HEK293T (cell line): ENCODE results near the gene PRKG1.

Experiments
- CTCF ChIA-PET: fragments of 350-600 bp; formaldehyde crosslinking; extraction: SDS; loops from one replicate; lab custom pipeline; 2021; ENCODE audit warnings: antibody characterized with exemption, inconsistent platforms; lab: Yijun Ruan, JAX
- POLR2A ChIA-PET: fragments of 350-600 bp; formaldehyde crosslinking; extraction: SDS; loops from one replicate; lab custom pipeline; 2020; ENCODE audit warnings: antibody characterized with exemption, inconsistent platforms; lab: Yijun Ruan, JAX
- DNase-seq: peaks from one replicate; pipeline ENCODE4 v3.0.0; 2012; ENCODE audit warnings: mixed read lengths; ENCODE audit errors: extremely low spot score
- ARNT ChIP-seq: fragments of 450-650 bp; IDR thresholded peaks from 2 replicates; pipeline ENCODE4 v1.6.1; 2017; ENCODE audit warnings: mild to moderate bottlenecking
- BHLHE40 ChIP-seq: fragments of 450-650 bp; IDR thresholded peaks from 2 replicates; pipeline ENCODE4 v1.6.1; 2016; ENCODE audit warnings: mild to moderate bottlenecking, moderate library complexity, borderline replicate concordance
- CTBP1 ChIP-seq: fragments of 450-650 bp; IDR thresholded peaks from 2 replicates; pipeline ENCODE4 v1.6.1; 2016; ENCODE audit warnings: borderline replicate concordance
- ELF4 ChIP-seq: fragments of 450-650 bp; IDR thresholded peaks from 2 replicates; pipeline ENCODE4 v1.6.1; 2017; ENCODE audit warnings: antibody characterized with exemption
- FOXA1 ChIP-seq: fragments of 450-650 bp; IDR thresholded peaks from 2 replicates; pipeline ENCODE4 v1.6.1; 2016; ENCODE audit warnings: mild to moderate bottlenecking
- FOXK2 ChIP-seq: fragments of 450-650 bp; IDR thresholded peaks from 2 replicates; pipeline ENCODE4 v1.6.1; 2016; ENCODE audit warnings: mild to moderate bottlenecking
- FOXM1 ChIP-seq: fragments of 450-650 bp; IDR thresholded peaks from 2 replicates; pipeline ENCODE4 v1.6.1; 2017; ENCODE audit warnings: mild to moderate bottlenecking, borderline replicate concordance
- HDGF ChIP-seq: fragments of 450-650 bp; IDR thresholded peaks from 2 replicates; pipeline ENCODE4 v1.6.1; 2017; ENCODE audit warnings: antibody characterized with exemption, borderline replicate concordance
- L3MBTL2 ChIP-seq: fragments of 450-650 bp; conservative IDR thresholded peaks from 2 replicates; pipeline ENCODE4 v1.6.1; 2016; ENCODE audit warnings: mild to moderate bottlenecking
- LEF1 ChIP-seq: fragments of 450-650 bp; IDR thresholded peaks from 2 replicates; pipeline ENCODE4 v1.6.1; 2017; ENCODE audit warnings: mild to moderate bottlenecking, borderline replicate concordance
- NFRKB ChIP-seq: fragments of 450-650 bp; IDR thresholded peaks from 2 replicates; pipeline ENCODE4 v1.6.1; 2016; ENCODE audit warnings: mild to moderate bottlenecking, moderate library complexity
- PKNOX1 ChIP-seq: fragments of 450-650 bp; IDR thresholded peaks from 2 replicates; pipeline ENCODE4 v1.6.1; 2016
- SP1 ChIP-seq: fragments of 450-650 bp; IDR thresholded peaks from 2 replicates; pipeline ENCODE4 v1.6.1; 2017
- SUZ12 ChIP-seq: fragments of 450-650 bp; IDR thresholded peaks from 2 replicates; pipeline ENCODE4 v1.6.1; 2016; ENCODE audit warnings: mild to moderate bottlenecking
- TARDBP ChIP-seq: fragments of 450-650 bp; IDR thresholded peaks from 2 replicates; pipeline ENCODE4 v1.6.1; 2016
- ZNF384 ChIP-seq: fragments of 450-650 bp; IDR thresholded peaks from 2 replicates; pipeline ENCODE4 v1.6.1; 2016

The PRKG1 gene

GRCh38 chr10:51643734-51644133, 569.4 kb downstream of the PRKG1 start:
- TF ChIP-seq SUZ12 = no peak
- no peak for TF ChIP-seq ZNF384
- no peak for TF ChIP-seq TARDBP
- TF ChIP-seq PKNOX1 = no peak
- ChIA-PET CTCF (no interaction called here), POLR2A (no interaction called here)
- no peak for DNase-seq

- POLR2A ChIA-PET = no interaction called here
- CTCF ChIA-PET = no interaction called here
- no peak for TF ChIP-seq HDGF
- no peak for TF ChIP-seq NFRKB
- TF ChIP-seq ELF4 = no peak
- no peak for TF ChIP-seq ARNT
- no peak for TF ChIP-seq FOXM1
- TF ChIP-seq LEF1 = no peak
- no peak for TF ChIP-seq CTBP1
- no peak for TF ChIP-seq FOXA1
- no peak for TF ChIP-seq PKNOX1
- TF ChIP-seq ZNF384 = no peak
- TF ChIP-seq FOXK2 = no peak
- TF ChIP-seq SP1 = no peak
- no peak for TF ChIP-seq L3MBTL2
- TF ChIP-seq TARDBP = no peak
- TF ChIP-seq BHLHE40 = no peak
- no peak for TF ChIP-seq SUZ12
- no peak for DNase-seq
These were observed 574.8 kb downstream of the PRKG1 start for GRCh38 chr10:51649064-51649463.

- POLR2A ChIA-PET = no interaction called here
- DNase-seq = no peak
- CTCF ChIA-PET = no interaction called here
- TF ChIP-seq ARNT (no peak), LEF1 (no peak), CTBP1 (no peak), FOXK2 (no peak)
These were observed 576.8 kb downstream of the PRKG1 start for GRCh38 chr10:51651063-51651462.

- TF ChIP-seq SP1 = no peak
- no peak for TF ChIP-seq ARNT
- no peak for TF ChIP-seq NFRKB
- no peak for TF ChIP-seq HDGF
- TF ChIP-seq SUZ12 = no peak
- TF ChIP-seq CTBP1 = no peak
- TF ChIP-seq L3MBTL2 = no peak
- TF ChIP-seq ELF4 = no peak
- TF ChIP-seq LEF1 = no peak
- no peak for TF ChIP-seq FOXK2
- no peak for TF ChIP-seq ZNF384
- no peak for TF ChIP-seq TARDBP
- no peak for TF ChIP-seq FOXA1
- TF ChIP-seq BHLHE40 = no peak
- no peak for DNase-seq
- POLR2A ChIA-PET = no interaction called here
- CTCF ChIA-PET = interaction anchor here (0.7 kb wide), 1 partner anchor 9 kb away, joined by 3 read pairs; no protein-coding TSS in a partner anchor
These were observed 578.7 kb downstream of the PRKG1 start for GRCh38 chr10:51653025-51653424.

GRCh38 chr10:51654918-51655317, 580.6 kb downstream of the PRKG1 start:
- CTCF ChIA-PET = no interaction called here
- POLR2A ChIA-PET = no interaction called here
- TF ChIP-seq SP1 (no peak), PKNOX1 (peak; percentile 47; the same call in 1 of the 2 replicates), ZNF384 (no peak), FOXA1 (no peak), NFRKB (no peak), ELF4 (no peak)
- no peak for DNase-seq

- CTCF ChIA-PET = no interaction called here
- POLR2A ChIA-PET = no interaction called here
- no peak for DNase-seq
- TF ChIP-seq L3MBTL2 = no peak
- TF ChIP-seq FOXK2 = no peak
- no peak for TF ChIP-seq SUZ12
- TF ChIP-seq BHLHE40 = no peak
- no peak for TF ChIP-seq SP1
These were observed 582.2 kb downstream of the PRKG1 start for GRCh38 chr10:51656503-51656902.

- CTCF ChIA-PET = no interaction called here
- no peak for TF ChIP-seq FOXA1
- no peak for TF ChIP-seq SP1
- TF ChIP-seq ZNF384 = no peak
- TF ChIP-seq ARNT = no peak
- no peak for TF ChIP-seq L3MBTL2
- TF ChIP-seq TARDBP = no peak
- no peak for TF ChIP-seq ELF4
- TF ChIP-seq SUZ12 = no peak
- TF ChIP-seq FOXK2 = no peak
- no peak for TF ChIP-seq PKNOX1
- no peak for TF ChIP-seq BHLHE40
- no peak for TF ChIP-seq HDGF
- no peak for TF ChIP-seq NFRKB
- TF ChIP-seq LEF1 = no peak
- no peak for TF ChIP-seq FOXM1
- TF ChIP-seq CTBP1 = no peak
These were observed 583.7 kb downstream of the PRKG1 start for GRCh38 chr10:51658000-51658399.

More at GRCh38 chr10:51658000-51658399, 583.7 kb downstream of the PRKG1 start:
- no peak for DNase-seq
- POLR2A ChIA-PET = no interaction called here
